Measurements from ENCODE around the gene BLOC1S3.
"Not testable (repeated sequence)": the region's sequence is repeated elsewhere in the genome, so short reads cannot be mapped to it uniquely, and the experiment has no call there.

The BLOC1S3 gene

DNA sequence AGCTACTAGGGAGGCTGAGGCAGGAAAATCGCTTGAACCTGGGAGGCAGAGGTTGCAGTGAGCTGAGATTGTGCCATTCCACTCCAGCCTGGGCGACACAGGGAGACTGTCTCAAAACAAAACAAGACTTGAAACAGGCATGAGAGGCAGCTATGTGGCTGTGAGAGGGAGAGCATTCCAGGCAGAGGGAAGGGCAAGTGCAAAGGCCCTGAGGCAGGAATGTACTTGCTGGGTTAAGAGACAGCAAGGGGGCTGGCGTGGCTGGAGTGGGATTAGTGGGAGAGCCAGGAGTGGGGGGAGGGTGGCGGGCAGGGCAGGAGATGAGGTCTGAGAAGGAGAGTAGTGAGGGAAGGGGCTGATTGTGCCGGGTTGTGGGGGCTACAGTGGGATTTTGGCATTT is 45.3 kb downstream of the BLOC1S3 start:
- no peak for DNase-seq (ENCODE audit: low read depth)
- TF ChIP-seq, protein P1, sequence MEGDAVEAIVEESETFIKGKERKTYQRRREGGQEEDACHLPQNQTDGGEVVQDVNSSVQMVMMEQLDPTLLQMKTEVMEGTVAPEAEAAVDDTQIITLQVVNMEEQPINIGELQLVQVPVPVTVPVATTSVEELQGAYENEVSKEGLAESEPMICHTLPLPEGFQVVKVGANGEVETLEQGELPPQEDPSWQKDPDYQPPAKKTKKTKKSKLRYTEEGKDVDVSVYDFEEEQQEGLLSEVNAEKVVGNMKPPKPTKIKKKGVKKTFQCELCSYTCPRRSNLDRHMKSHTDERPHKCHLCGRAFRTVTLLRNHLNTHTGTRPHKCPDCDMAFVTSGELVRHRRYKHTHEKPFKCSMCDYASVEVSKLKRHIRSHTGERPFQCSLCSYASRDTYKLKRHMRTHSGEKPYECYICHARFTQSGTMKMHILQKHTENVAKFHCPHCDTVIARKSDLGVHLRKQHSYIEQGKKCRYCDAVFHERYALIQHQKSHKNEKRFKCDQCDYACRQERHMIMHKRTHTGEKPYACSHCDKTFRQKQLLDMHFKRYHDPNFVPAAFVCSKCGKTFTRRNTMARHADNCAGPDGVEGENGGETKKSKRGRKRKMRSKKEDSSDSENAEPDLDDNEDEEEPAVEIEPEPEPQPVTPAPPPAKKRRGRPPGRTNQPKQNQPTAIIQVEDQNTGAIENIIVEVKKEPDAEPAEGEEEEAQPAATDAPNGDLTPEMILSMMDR (IDR thresholded peaks at IDR 0.05; ENCODE audit: insufficient read depth, low read depth, low read length, missing control alignments): no peak
- no peak overlapping the region for H3K4me3 ChIP-seq (ENCODE audit: low read length)

DNA sequence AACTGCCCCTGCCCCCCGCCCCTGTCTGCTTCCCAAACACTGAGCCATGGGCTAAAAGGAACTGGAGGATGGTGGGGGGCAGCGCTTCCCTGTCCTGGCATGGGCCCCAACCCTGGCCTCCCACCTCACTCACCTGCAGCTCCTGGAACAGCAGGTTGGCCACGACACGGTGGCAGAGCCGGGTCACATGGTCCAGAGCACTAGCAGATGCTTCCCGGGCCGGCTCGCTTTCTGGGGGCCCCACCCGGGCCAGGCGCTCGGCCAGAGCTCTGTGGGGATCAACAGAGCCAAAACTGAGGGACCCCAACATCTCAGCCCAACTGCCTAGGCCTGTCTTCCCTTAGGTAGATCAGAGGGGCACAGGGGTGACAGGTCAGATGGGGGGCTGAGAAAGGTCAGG is 46.1 kb downstream of the BLOC1S3 start:
- no peak for DNase-seq (ENCODE audit: low read depth)
- TF ChIP-seq, protein P1 (IDR thresholded peaks at IDR 0.05; ENCODE audit: insufficient read depth, low read depth, low read length, missing control alignments): no peak
- H3K4me3 ChIP-seq (ENCODE audit: low read length): no peak overlapping the region

DNA sequence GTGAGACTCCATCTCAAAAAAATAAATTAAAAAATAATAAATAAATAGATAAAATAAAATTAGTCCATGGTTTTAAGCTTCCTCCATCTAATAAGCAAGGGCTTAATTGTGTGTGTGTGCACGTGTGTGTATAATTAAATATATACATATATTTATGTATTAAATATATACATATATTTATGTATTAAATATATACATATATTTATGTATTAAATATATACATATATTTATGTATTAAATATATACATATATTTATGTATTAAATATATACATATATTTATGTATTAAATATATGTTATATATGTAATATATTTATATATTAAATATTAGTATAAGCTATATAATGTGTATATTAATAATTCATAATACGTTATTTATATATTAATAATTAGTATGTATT is 50.5 kb downstream of the BLOC1S3 start:
- H3K4me3 ChIP-seq (ENCODE audit: low read length); DNase-seq (ENCODE audit: low read depth): not testable (repeated sequence)
